ENCODE data around the gene DCTN4. TPM values are rescaled to one million over a fixed set of nuclear protein-coding genes. Genes with fewer than 3 reads are reported as not detected.

DCTN4 gene
- polyA plus RNA-seq, 3 donors, result 14.6 to 34.4 (median 16.3) TPM

DNA sequence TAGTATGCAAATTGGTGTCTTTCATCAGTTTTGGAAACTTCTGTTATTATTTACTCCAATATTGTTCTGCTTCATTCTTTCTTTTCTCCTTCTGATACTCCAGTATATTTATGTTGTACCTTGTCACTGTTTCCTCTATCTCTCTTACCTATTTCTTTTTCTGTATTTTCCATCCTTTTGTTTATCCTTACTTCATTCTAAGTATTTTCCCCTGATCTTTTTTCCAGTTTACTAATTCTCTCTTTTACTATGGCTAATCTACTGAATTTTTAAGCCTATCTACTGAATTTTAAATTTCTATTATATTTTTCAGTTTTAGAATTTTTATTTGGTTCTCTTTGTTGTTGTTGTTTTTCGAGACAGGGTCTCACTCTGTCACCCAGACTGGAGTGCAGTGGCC lies 27.1 kb upstream of the DCTN4 start:
- Mint-ChIP-seq H3K4me3 (no peak overlapping the region), H3K27me3 (ENCODE audit: low read depth in 3 of 3) (no peaks in the 10 kb centered on the region), H3K4me1 (peaks cover 82% of the 10 kb centered on the region), H3K9me3 (peaks cover 0 to 1% (median 0%) of the 10 kb centered on the region in 7 donors), H3K36me3 (peaks cover 18 to 22% of the 10 kb centered on the region in 2 donors), H3K27ac (peak overlapping the region in 1 of 7 donors; percentile 11)
- intact Hi-C loops (cut with micrococcal nuclease), result loop anchor here in 1 of 2 donors (5.0 kb wide), 1 partner anchor 34 kb away; no protein-coding TSS in a partner anchor
- H3K27me3 ChIP-seq (ENCODE audit: control insufficient read depth in 2 of 2, insufficient read depth in 2 of 2, low read length in 2 of 2), result no peaks in the 10 kb centered on the region
- H3K4me3 ChIP-seq (replicated peaks in 1 of 3; ENCODE audit: low read depth in 2 of 3, low read length in 3 of 3), result no peak overlapping the region
- H3K9ac ChIP-seq (ENCODE audit: insufficient read depth, low read length, poor library complexity, severe bottlenecking), result no peak overlapping the region
- no peak for DNase-seq
- TF ChIP-seq CTCF (IDR thresholded peaks at IDR 0.05), result no peak
- H3K9me3 ChIP-seq (replicated peaks in 1 of 2; ENCODE audit: control insufficient read depth in 1 of 2, insufficient read depth in 1 of 2, low read length in 2 of 2), result no peaks in the 10 kb centered on the region
- H2AFZ ChIP-seq (ENCODE audit: insufficient read depth, low read depth, low read length, poor library complexity, severe bottlenecking), result no peak overlapping the region
- H4K20me1 ChIP-seq (ENCODE audit: insufficient read depth, low read length), result peaks cover 37% of the 10 kb centered on the region
- WGBS (ENCODE audit: insufficient coverage), result no CpG with 5 or more reads among the region's 1 CpG
- peaks cover 100% of the 10 kb centered on the region for H3K79me2 ChIP-seq (ENCODE audit: insufficient read depth, low read length)
- H3K4me2 ChIP-seq (replicated peaks; ENCODE audit: extremely low read depth, low read length, poor library complexity, severe bottlenecking), result no peak overlapping the region
- no peak overlapping the region for H3K27ac ChIP-seq (ENCODE audit: low read depth in 1 of 2, low read length in 2 of 2)
- H3K4me1 ChIP-seq (ENCODE audit: control insufficient read depth in 1 of 2, insufficient read depth in 2 of 2, low read length in 2 of 2), result peaks cover 78 to 86% of the 10 kb centered on the region in 2 donors
- no peaks in the 10 kb centered on the region for H3K36me3 ChIP-seq (replicated peaks in 1 of 2; ENCODE audit: control insufficient read depth in 1 of 2, insufficient read depth in 2 of 2, low read length in 2 of 2)

GRCh38 chr5:150783422-150783928 lies 24.7 kb upstream of the DCTN4 start:
- Mint-ChIP-seq H3K27me3 (ENCODE audit: low read depth in 3 of 3) (no peaks in the 10 kb centered on the region), H3K27ac (peak overlapping the region; percentile 77 to 99 (median 88)), H3K4me1 (peaks cover 79% of the 10 kb centered on the region), H3K4me3 (peak overlapping the region; percentile 54 to 73), H3K9me3 (peaks cover 0 to 3% (median 0%) of the 10 kb centered on the region in 7 donors), H3K36me3 (peaks cover 17 to 22% of the 10 kb centered on the region in 2 donors)
- Histone ChIP-seq H3K4me1 (ENCODE audit: control insufficient read depth in 1 of 2, insufficient read depth in 2 of 2, low read length in 2 of 2) (peaks cover 74 to 81% of the 10 kb centered on the region in 2 donors), H3K36me3 (replicated peaks in 1 of 2; ENCODE audit: control insufficient read depth in 1 of 2, insufficient read depth in 2 of 2, low read length in 2 of 2) (no peaks in the 10 kb centered on the region), H3K9me3 (replicated peaks in 1 of 2; ENCODE audit: control insufficient read depth in 1 of 2, insufficient read depth in 1 of 2, low read length in 2 of 2) (no peaks in the 10 kb centered on the region), H3K27ac (ENCODE audit: low read depth in 1 of 2, low read length in 2 of 2) (peak overlapping the region; percentile 55 to 86), H3K4me3 (replicated peaks in 1 of 3; ENCODE audit: low read depth in 2 of 3, low read length in 3 of 3) (peak overlapping the region in 1 of 3 experiments; percentile 28), H3K27me3 (ENCODE audit: control insufficient read depth in 2 of 2, insufficient read depth in 2 of 2, low read length in 2 of 2) (no peaks in the 10 kb centered on the region), H3K9ac (ENCODE audit: insufficient read depth, low read length, poor library complexity, severe bottlenecking) (no peak overlapping the region), H4K20me1 (ENCODE audit: insufficient read depth, low read length) (peaks cover 30% of the 10 kb centered on the region), H2AFZ (ENCODE audit: insufficient read depth, low read depth, low read length, poor library complexity, severe bottlenecking) (no peak overlapping the region), H3K4me2 (replicated peaks; ENCODE audit: extremely low read depth, low read length, poor library complexity, severe bottlenecking) (peak overlapping the region; percentile 52), H3K79me2 (ENCODE audit: insufficient read depth, low read length) (peaks cover 100% of the 10 kb centered on the region)
- DNase-seq, result peak; percentile 46 to 69 (median 50)
- no peak for TF ChIP-seq CTCF (IDR thresholded peaks at IDR 0.05)
- intact Hi-C loops (cut with micrococcal nuclease), result loop anchor here in 1 of 2 donors (5.0 kb wide), 3 partner anchors 46 to 306 kb away; partner anchors contain the start of gene RBM22
- WGBS (ENCODE audit: insufficient coverage), result 4% methylated on average over 2 of the region's 7 CpGs

All from CD14-positive monocyte (primary cell).